ELF-1 (cell line): ENCODE measurements around the gene PRDX3.

ENCODE experiments used
- DNase-seq: peaks from one replicate; pipeline ENCODE4 v3.0.0-alpha.2; 2016; ENCODE audit warnings: low read depth, low spot score

Gene PRDX3

GRCh38 chr10:119131512-119132240, 46.9 kb downstream of the PRDX3 start:
- DNase-seq: no peak

DNA sequence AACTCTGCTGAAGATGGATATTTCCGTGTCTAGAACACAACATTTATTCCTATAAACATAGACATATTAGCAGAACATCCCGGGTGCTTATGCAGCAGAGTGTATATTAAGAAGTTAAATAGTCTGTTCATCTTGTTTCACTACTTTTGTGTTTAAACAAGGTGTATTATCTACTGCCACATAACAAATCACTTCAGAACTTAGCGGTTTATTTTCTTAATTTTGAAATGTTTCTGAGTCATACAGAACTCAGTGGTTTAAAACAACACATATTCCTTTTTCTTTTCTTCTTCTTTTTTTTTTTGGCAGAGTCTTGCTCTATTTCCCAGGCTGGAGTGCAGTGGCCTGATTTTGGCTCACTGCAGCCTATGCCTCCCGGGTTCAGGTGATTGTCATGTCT, 48.9 kb downstream of the PRDX3 start:
- DNase-seq: no peak

- no peak for DNase-seq
Observed at GRCh38 chr10:119125942-119126341, 52.7 kb downstream of the PRDX3 start.

- DNase-seq: no peak
Observed at GRCh38 chr10:119120875-119121274, 57.7 kb downstream of the PRDX3 start.

GRCh38 chr10:119120413-119120867, 58.2 kb downstream of the PRDX3 start:
- no peak for DNase-seq

DNA sequence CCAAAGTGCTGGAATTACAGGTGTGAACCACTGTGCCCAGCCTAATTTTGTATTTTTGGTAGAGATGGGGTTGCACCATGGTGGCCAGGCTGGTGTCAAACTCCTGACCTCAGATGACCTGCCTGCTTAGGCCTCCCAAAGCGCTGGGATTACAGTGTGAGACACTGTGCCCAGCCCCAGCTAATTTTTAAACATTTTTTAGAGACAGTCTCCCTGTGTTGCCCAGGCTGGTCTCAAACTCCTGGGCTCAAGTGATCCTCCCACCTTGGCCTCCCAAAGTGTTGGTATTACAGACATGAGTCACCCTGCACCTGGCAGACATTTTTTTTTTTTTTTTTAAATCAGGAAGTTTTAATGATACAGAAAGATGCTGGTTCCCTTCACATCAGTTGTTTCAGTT, 59.2 kb downstream of the PRDX3 start:
- DNase-seq: no peak

GRCh38 chr10:119118231-119118630, 60.4 kb downstream of the PRDX3 start:
- DNase-seq: no peak
